Activated T-helper 1 cell treated with Interleukin-2 at 50 U/mL for 16 hours (primary cell): ENCODE data around the gene CPEB4.

Experiments
- DNase-seq: peaks from one replicate; pipeline ENCODE4 v3.0.0-alpha.2; 2020; ENCODE audit warnings: low read depth

CPEB4 gene

DNA sequence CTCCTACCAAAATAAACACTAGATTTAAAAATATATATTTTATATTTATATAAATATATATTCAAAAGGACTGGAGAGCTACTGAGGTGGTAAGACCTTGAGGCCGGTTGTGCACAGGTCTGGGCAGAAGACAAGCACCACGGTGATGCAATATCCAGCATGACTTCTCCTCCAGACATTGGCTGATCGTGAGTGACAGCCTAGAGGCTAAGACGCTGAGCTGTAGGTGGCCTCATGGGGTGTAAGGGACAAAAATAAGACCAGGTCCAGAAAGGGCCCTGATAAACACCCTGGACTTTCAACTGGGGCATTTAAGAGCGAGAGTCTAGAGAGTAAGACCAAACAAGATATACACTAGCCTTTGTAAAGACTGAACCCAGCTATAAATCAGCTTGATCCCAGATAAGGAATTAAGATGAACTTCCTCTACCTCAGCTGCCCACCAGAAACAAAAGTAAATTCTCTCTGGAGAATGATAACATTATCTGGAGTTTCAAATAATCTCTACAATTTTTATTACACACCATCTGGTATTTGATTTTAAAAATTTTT lies 86.6 kb downstream of the CPEB4 start:
- no peak for DNase-seq

GRCh38 chr5:173981185-173981761 lies 93.1 kb downstream of the CPEB4 start:
- DNase-seq, result no peak

- no peak for DNase-seq
These were observed 96.1 kb downstream of the CPEB4 start for GRCh38 chr5:173984218-173984617.

- no peak for DNase-seq
These were observed 100.6 kb downstream of the CPEB4 start, which contains the start of gene C5orf47 for GRCh38 chr5:173988554-173989431. Gene C5orf47 (plus strand): TSS chr5:173989170. CDS start chr5:173989264, 94 bp downstream.

GRCh38 chr5:173989432-173990082 lies 101.4 kb downstream of the CPEB4 start:
- no peak for DNase-seq

DNA sequence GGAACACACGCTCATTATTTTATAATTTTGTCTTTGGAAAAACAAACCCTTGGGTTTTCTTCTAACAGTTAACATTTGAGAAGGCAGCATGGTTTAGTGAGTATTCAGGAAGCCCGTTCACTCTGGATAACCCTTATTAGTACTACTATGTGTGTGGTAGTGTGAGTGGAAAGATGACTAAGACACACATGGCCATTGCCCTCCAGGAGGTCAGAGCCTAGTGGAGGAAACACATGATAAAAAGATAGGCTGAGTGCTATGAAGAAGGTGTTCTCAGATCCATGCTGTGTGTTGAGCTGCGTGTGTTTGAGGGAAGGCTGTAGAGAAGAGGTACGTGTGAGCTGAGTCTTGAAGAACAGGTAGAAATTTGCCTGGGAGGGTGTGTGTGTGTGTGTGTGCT lies 109.2 kb downstream of the CPEB4 start:
- no peak for DNase-seq

DNA sequence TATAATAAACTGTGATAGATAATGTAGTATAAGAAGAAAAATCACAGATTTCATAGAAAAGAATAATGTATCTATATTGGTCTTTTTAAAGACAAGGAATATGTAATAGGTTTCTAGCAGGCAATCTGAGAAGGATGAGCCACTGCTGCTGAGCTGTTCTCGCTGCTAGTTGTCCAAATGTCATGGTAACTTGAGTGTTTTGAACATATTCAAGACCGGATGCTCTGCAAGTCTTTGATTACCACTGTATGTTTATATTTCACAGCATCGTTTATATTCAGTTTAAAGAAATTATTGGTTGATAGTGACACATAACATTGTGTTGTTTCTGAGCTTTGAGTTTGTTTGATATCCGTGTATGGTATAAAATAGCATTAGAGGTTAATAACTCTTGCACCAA lies 110.4 kb downstream of the CPEB4 start:
- DNase-seq, result no peak

GRCh38 chr5:174000076-174000475 lies 111.9 kb downstream of the CPEB4 start:
- no peak for DNase-seq

DNA sequence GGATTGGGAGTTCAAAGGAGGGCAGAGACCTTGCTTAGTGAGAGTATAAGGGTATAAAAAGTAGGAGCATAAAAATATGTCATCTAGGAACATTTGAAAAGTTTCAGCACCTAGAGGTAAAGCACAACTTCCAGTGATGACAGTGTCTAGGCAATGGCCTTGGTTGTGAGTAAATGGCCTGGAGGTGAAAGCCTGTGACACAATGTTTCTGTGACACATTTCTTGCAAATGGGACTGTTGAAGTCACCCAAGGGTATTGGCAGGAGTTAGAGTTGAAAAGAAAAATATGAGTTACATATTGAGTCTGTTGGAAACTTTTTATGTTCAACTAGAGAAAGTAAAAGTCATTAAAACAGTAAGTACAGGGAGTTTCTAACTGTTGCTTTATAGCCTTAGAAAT lies 115.6 kb downstream of the CPEB4 start:
- no peak for DNase-seq

- DNase-seq, result no peak
These were observed 120.8 kb downstream of the CPEB4 start for GRCh38 chr5:174008922-174009321.

GRCh38 chr5:174010365-174010764 lies 122.2 kb downstream of the CPEB4 start:
- DNase-seq, result no peak

- no peak for DNase-seq
These were observed 123.3 kb downstream of the CPEB4 start for GRCh38 chr5:174011441-174011840.
